NCI-H146 treated with DMSO at 0.1 percent for 48 hours (cell line): Measurements from ENCODE around the gene PIK3C2G.
A peak's percentile ranks its signal among the peaks of the same experiment; 100 is the strongest.

Source experiments
- DNase-seq: peaks from one replicate; lab custom pipeline; 2025; ENCODE audit not compliant: unreplicated experiment; lab: John Stamatoyannopoulos, UW

Gene PIK3C2G

GRCh38 chr12:18340786-18341185 is 79.5 kb downstream of the PIK3C2G start:
- no peak for DNase-seq

GRCh38 chr12:18343708-18344107 is 82.4 kb downstream of the PIK3C2G start:
- DNase-seq = peak; percentile 8

GRCh38 chr12:18345021-18345735 is 83.9 kb downstream of the PIK3C2G start:
- DNase-seq = no peak

GRCh38 chr12:18352312-18352711 is 91.0 kb downstream of the PIK3C2G start:
- DNase-seq = no peak

GRCh38 chr12:18355429-18355828 is 94.1 kb downstream of the PIK3C2G start:
- DNase-seq = no peak

GRCh38 chr12:18358077-18358476 is 96.8 kb downstream of the PIK3C2G start:
- no peak for DNase-seq

GRCh38 chr12:18358930-18359329 is 97.6 kb downstream of the PIK3C2G start:
- DNase-seq = peak; percentile 31

GRCh38 chr12:18361433-18361832 is 100.1 kb downstream of the PIK3C2G start:
- no peak for DNase-seq

GRCh38 chr12:18363321-18363720 is 102.0 kb downstream of the PIK3C2G start:
- peak; percentile 3 for DNase-seq

GRCh38 chr12:18368594-18368993 is 107.3 kb downstream of the PIK3C2G start:
- no peak for DNase-seq

- no peak for DNase-seq
Observed at GRCh38 chr12:18373181-18373580, 111.9 kb downstream of the PIK3C2G start.

GRCh38 chr12:18375131-18375530 is 113.8 kb downstream of the PIK3C2G start:
- DNase-seq = no peak

- DNase-seq = no peak
Observed at GRCh38 chr12:18375583-18375982, 114.3 kb downstream of the PIK3C2G start.

- no peak for DNase-seq
Observed at GRCh38 chr12:18382236-18382885, 121.0 kb downstream of the PIK3C2G start.

GRCh38 chr12:18383203-18383602 is 121.9 kb downstream of the PIK3C2G start:
- no peak for DNase-seq

GRCh38 chr12:18387706-18388105 is 126.4 kb downstream of the PIK3C2G start:
- DNase-seq = no peak

- DNase-seq = no peak
Observed at GRCh38 chr12:18389820-18390219, 128.5 kb downstream of the PIK3C2G start.

GRCh38 chr12:18391151-18391550 is 129.8 kb downstream of the PIK3C2G start:
- no peak for DNase-seq

GRCh38 chr12:18394742-18395141 is 133.4 kb downstream of the PIK3C2G start:
- DNase-seq = no peak

- DNase-seq = no peak
Observed at GRCh38 chr12:18400186-18400585, 138.9 kb downstream of the PIK3C2G start.

- no peak for DNase-seq
Observed at GRCh38 chr12:18402872-18403611, 141.7 kb downstream of the PIK3C2G start.

- no peak for DNase-seq
Observed at GRCh38 chr12:18411453-18411852, 150.1 kb downstream of the PIK3C2G start.
